ENCODE results near the gene JSRP1. TPM values are rescaled to one million over a fixed set of nuclear protein-coding genes. Genes with fewer than 3 reads are reported as not detected.

Gene JSRP1
- total RNA-seq, 1 donor: 0.27 TPM

DNA sequence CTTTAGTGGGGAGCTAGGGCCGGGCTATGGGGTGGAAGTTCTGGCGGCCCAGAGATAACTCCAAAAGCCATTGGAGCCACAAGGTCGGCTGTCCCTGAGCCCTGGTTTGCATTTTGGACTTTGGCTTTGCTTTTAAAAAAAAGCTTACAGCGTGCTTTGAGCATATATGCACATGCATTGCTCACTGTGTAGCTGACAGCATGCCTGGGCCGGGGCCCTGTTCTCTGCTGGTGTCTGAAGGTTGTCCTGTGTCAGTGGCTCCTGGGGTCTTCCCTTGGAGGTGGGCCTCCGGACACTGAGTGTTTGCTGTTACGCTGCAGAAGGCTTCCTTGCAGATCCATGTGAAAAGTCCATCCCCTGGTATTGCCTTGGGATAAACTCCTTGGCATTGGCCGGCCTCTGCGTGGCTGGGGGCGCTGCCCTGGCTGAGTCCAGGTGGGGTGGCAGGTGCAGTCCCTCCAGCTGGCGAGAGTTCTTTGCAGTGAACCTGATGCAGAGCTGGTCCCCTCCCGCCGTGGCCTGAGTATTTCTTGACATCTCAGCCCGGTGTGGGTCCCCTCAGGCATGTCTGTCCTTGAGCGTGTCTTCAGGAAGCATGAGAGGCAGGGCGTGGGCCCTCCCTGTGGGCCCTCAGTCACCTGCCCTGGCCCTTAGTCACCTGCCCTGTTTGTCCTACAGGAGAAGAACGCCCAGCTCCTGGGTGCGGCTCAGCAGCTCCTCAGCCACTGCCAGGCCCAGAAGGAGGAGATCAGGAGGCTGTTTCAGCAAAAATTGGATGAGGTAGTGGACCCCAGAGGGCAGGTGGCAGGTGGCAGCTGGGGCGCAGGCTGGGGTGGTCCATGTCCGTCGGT lies 43.1 kb downstream of the JSRP1 start:
- TF ChIP-seq, protein P1, sequence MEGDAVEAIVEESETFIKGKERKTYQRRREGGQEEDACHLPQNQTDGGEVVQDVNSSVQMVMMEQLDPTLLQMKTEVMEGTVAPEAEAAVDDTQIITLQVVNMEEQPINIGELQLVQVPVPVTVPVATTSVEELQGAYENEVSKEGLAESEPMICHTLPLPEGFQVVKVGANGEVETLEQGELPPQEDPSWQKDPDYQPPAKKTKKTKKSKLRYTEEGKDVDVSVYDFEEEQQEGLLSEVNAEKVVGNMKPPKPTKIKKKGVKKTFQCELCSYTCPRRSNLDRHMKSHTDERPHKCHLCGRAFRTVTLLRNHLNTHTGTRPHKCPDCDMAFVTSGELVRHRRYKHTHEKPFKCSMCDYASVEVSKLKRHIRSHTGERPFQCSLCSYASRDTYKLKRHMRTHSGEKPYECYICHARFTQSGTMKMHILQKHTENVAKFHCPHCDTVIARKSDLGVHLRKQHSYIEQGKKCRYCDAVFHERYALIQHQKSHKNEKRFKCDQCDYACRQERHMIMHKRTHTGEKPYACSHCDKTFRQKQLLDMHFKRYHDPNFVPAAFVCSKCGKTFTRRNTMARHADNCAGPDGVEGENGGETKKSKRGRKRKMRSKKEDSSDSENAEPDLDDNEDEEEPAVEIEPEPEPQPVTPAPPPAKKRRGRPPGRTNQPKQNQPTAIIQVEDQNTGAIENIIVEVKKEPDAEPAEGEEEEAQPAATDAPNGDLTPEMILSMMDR (IDR thresholded peaks at IDR 0.05; ENCODE audit: insufficient read depth, low read length): no peak
- no peak overlapping the region for H3K4me3 ChIP-seq (ENCODE audit: low read depth, low read length)
- DNase-seq (ENCODE audit: low read depth): no peak

DNA sequence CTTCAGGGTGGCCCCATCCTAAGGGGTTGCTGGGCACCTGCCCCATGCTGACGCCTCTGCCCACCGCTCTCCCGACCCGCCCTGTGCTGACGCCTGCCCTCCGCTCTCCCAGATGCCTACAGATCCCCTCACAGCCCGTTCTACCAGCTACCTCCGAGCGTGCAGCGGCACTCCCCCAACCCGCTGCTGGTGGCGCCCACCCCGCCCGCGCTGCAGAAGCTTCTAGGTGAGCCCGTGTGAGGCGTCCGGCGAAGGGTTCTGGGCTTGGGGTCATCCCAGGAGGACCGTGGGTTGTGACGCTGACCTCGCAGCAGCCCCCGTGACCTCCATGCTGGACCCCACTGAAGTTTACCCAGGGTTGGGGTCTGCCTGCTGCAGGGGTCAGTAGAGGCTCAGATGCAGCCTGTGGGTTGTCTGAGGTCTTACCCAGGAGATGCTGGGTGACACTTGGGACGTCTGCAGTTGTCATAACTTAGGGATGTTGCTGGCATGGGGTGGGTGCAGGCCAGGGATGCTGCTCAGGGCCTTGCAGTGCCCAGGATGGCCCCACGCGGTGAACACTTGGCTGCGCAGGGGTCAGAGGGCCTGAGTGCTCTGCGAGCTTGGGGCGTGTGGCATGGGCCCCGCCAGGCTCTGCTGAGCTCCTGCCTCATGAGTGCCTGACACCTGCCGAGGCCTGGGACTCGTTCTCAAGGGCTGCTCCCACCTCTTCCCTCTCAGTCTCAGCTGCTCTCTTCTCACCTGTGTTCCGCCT lies 45.1 kb downstream of the JSRP1 start:
- H3K4me3 ChIP-seq (ENCODE audit: low read depth, low read length): no peak overlapping the region
- DNase-seq (ENCODE audit: low read depth): no peak
- TF ChIP-seq, protein P1 (IDR thresholded peaks at IDR 0.05; ENCODE audit: insufficient read depth, low read length): no peak

DNA sequence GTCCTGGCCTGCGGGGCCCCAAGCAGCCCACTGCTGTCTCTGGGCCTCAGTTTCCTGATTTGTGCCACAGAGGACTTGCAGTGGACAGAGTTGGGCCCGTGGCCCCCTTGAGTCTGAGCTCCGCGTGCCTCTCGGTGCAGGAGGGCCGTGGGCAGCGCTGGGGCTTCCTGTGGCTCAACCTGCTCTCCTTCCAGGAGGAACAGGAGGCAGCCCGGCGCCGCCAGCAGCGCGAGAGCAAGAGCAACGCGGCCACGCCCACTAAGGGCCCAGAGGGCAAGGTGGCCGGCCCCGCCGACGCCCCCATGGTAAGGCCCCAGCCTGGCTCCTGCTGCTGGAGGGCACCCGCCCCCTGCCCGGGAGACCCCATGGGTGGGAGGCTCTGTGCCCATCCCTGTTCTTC lies 46.0 kb downstream of the JSRP1 start:
- H3K4me3 ChIP-seq (ENCODE audit: low read depth, low read length): no peak overlapping the region
- TF ChIP-seq, protein P1 (IDR thresholded peaks at IDR 0.05; ENCODE audit: insufficient read depth, low read length): no peak
- DNase-seq (ENCODE audit: low read depth): no peak

DNA sequence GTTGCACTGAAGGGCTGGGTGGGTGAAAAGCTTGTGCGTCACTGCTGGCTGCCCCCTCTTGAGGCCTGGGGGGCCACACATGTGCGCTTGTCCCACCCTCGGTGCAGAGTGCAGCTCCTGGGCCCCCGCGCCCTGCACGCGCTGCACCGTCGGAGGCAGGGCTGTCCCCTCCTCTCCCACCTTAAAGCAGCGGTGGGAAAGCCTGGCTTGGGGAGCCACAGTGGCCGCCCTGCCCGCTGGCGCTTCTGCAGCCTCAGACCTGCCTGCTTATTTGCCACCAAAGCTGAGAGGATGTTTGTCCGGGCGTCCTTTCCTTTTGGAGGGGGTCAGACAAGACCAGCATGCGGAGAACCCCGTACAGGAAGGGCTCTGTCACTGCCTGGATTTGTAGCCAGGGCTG lies 46.8 kb downstream of the JSRP1 start:
- TF ChIP-seq, protein P1 (IDR thresholded peaks at IDR 0.05; ENCODE audit: insufficient read depth, low read length): no peak
- no peak overlapping the region for H3K4me3 ChIP-seq (ENCODE audit: low read depth, low read length)
- no peak for DNase-seq (ENCODE audit: low read depth)

DNA sequence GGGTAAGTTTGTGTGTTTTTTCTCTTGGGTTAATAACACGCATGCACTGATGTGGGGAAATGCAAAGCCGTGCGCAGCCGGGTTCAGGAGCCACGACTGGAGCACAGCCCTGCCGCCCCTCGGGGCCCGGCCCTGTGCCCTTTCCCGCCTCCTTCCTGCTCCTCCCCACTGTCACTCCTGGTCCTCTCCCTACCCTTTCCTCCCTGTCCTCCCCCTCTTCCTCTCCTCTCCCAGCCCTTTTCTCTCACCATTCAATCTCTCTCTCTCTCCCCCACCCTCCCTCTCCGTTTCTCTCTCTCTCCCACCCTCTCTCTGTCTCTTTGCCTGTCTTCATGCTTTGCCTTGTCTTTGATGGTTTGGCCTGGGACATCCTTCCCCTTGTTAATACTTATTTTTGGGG lies 47.2 kb downstream of the JSRP1 start:
- TF ChIP-seq, protein P1 (IDR thresholded peaks at IDR 0.05; ENCODE audit: insufficient read depth, low read length): no peak
- no peak overlapping the region for H3K4me3 ChIP-seq (ENCODE audit: low read depth, low read length)
- DNase-seq (ENCODE audit: low read depth): no peak

DNA sequence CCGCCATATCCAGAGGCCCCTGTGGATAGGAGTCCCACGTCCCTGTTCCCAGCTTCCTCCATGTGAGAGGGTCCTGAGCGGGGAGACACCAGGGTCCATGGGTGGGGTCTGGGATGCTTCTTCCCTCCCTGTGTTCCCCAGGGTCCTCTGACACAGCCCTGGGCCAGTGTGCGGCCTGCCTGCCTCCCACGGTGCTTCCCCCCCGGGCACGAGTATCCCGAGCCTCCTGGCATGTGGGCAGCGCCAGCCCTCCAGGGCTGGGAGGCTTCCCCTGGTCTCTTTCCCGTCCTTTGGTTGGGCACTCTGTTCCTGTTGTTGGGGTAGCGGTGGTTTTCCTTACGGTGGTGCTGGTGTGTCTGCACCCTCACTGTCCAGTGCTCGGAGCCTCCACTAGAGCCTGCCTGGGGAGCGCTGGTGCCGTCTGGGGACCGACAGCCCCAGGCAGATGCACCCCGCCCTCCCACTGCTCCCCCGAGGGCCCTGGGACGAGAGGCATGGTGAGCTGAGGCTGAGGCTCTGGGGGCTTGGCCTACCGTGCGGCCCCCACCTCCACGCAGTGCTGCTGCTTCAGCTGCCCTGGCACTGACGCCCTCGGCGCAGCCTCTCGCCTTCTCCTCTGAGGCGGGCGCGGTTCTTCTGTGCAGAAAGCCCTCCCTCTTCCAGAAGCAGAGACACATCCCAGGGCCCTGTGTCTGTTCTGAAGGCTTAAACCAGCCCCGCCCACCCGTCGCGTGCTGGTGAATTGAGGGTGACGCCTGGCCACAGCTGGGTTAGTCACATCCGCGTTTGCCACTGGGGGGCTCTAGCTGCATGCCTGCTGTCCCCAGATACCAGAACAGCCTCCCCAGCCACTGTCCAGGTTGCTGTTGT lies 48.0 kb downstream of the JSRP1 start:
- H3K4me3 ChIP-seq (ENCODE audit: low read depth, low read length): no peak overlapping the region

More for the DNA sequence above, 48.0 kb downstream of the JSRP1 start:
- peak; percentile 81 for DNase-seq (ENCODE audit: low read depth)
- TF ChIP-seq, protein P1 (IDR thresholded peaks at IDR 0.05; ENCODE audit: insufficient read depth, low read length): peak; percentile 27
